OCI-M2 (cell line): Measurements from ENCODE around the gene RAPGEF5.

Source experiments
- DNase-seq: peaks from one replicate; lab custom pipeline; 2025; ENCODE audit not compliant: unreplicated experiment; lab: John Stamatoyannopoulos, UW

The RAPGEF5 gene

GRCh38 chr7:22229148-22229547 lies 127.8 kb downstream of the RAPGEF5 start:
- DNase-seq, result no peak

- no peak for DNase-seq
Observed at GRCh38 chr7:22223807-22224206, 133.1 kb downstream of the RAPGEF5 start.

- DNase-seq, result no peak
Observed at GRCh38 chr7:22220941-22221340, 136.0 kb downstream of the RAPGEF5 start.

GRCh38 chr7:22219739-22220493 lies 137.0 kb downstream of the RAPGEF5 start:
- DNase-seq, result no peak

- no peak for DNase-seq
Observed at GRCh38 chr7:22219036-22219435, 137.9 kb downstream of the RAPGEF5 start.

- no peak for DNase-seq
Observed at GRCh38 chr7:22216832-22217475, 140.0 kb downstream of the RAPGEF5 start.

- no peak for DNase-seq
Observed at GRCh38 chr7:22216309-22216708, 140.6 kb downstream of the RAPGEF5 start.

- DNase-seq, result no peak
Observed at GRCh38 chr7:22214000-22214399, 143.0 kb downstream of the RAPGEF5 start.

- DNase-seq, result no peak
Observed at GRCh38 chr7:22213081-22213480, 143.9 kb downstream of the RAPGEF5 start.

- no peak for DNase-seq
Observed at GRCh38 chr7:22210967-22211366, 146.0 kb downstream of the RAPGEF5 start.

GRCh38 chr7:22210355-22210754 lies 146.6 kb downstream of the RAPGEF5 start:
- no peak for DNase-seq

GRCh38 chr7:22208799-22209198 lies 148.2 kb downstream of the RAPGEF5 start:
- no peak for DNase-seq

- DNase-seq, result no peak
Observed at GRCh38 chr7:22207724-22208225, 149.2 kb downstream of the RAPGEF5 start.

GRCh38 chr7:22205631-22206030 lies 151.3 kb downstream of the RAPGEF5 start:
- DNase-seq, result no peak

- DNase-seq, result no peak
Observed at GRCh38 chr7:22204312-22204711, 152.6 kb downstream of the RAPGEF5 start.

- no peak for DNase-seq
Observed at GRCh38 chr7:22202141-22202540, 154.8 kb downstream of the RAPGEF5 start.

GRCh38 chr7:22201186-22201880 lies 155.6 kb downstream of the RAPGEF5 start:
- no peak for DNase-seq

GRCh38 chr7:22200777-22201176 lies 156.2 kb downstream of the RAPGEF5 start:
- DNase-seq, result no peak

GRCh38 chr7:22200238-22200637 lies 156.7 kb downstream of the RAPGEF5 start:
- DNase-seq, result no peak

- DNase-seq, result no peak
Observed at GRCh38 chr7:22197376-22197775, 159.6 kb downstream of the RAPGEF5 start.

- no peak for DNase-seq
Observed at GRCh38 chr7:22196429-22196828, 160.5 kb downstream of the RAPGEF5 start.
